Endometrial microvascular endothelial cells (primary cell): Measurements from ENCODE around the gene HAPSTR1. TPM values are rescaled to one million over a fixed set of nuclear protein-coding genes. Genes with fewer than 3 reads are reported as not detected.

ENCODE experiments used
- in situ Hi-C: cut with HindIII; loops from 2 replicates; pipeline ENCODE4 v1.10.0; 2017; ENCODE audit warnings: low sequenced_read_pairs, low pct_unique_long_range_greater_than_20kb; ENCODE audit errors: inconsistent ontology term
- total RNA-seq: library from RNA; depleted of rRNA; stranded (reverse); fragments of >200 nt; gene quantifications from one replicate; pipeline ENCODE4 v1.2.3, GENCODE V29; 2015; ENCODE audit errors: inconsistent ontology term

Gene HAPSTR1
- total RNA-seq, 1 donor from 2014 or later = 56.7 TPM

DNA sequence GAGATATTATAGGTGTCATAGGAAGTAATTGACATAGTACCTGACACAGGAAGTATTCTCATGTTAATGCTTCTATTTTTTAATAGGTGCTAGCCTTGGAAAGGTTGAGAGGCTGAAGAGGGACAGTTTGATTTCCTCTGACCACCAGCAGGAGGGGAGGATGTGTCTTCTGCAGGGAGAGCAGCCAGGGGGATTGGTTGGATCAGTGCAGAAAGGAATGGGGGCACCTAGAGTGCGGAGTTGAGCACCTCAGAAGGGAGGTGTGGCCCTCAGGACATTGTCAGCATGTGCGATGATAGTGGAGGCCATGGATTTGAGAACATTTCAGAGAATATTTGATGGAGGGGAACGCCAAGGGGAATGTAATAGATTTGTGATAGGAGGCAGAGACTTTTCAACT is 23.4 kb downstream of the HAPSTR1 start:
- in situ Hi-C loops = no loop called here

DNA sequence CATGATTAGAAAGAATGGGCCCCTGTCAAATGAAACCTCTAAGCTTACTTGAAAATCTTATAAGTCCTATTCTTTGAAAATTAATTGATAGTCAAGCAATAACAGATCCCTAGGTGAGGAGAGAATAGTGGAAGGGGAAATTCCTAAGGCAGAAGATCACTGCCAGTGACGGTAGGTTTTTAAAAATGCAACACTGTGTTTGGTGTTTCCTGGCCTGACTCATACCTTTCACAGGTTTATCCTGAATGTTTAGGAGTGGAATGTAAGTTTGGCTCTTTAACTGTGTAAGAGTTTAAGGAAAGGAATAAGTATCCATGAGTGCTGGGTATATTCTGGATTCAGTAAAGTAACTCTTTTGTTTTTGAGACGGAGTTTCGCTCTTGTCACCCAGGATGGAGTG is 23.8 kb downstream of the HAPSTR1 start:
- in situ Hi-C loops = no loop called here

DNA sequence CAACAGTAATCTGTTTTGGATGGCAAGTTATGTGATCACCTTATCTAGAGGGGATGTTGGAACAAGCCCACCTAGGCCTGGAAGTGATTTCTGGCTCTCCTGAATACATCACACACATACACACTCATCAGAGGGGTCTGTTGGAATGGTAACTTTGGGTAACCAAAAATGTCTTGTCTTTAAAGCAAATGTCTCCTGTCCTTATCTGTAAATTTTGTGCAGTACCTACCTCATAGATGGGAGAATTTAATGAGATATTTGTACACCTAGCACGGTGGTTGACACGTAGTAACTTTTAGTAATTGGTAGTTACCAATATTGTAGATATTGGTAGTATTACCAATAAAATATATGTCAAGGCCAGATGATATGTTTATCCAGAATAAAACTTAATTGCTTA is 24.7 kb downstream of the HAPSTR1 start:
- in situ Hi-C loops = no loop called here

DNA sequence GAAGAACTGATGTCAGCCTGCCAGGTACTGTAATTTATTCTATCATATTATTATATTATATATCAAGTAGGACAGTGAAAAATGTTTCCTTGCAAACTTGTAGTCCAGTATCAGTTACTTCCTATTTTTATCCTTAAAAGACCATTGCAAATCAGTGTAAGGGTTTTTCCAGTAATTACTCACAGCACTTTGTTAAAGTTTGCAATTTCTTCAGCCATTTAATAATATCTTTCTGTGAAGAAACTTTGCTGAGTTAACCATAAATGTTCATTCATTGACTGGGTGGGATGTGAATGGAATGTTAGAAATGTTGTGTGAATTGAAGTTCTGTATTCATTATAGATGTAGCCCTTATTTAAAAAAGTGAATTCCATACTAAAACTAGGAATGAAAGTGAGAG is 26.7 kb downstream of the HAPSTR1 start:
- in situ Hi-C loops = no loop called here

DNA sequence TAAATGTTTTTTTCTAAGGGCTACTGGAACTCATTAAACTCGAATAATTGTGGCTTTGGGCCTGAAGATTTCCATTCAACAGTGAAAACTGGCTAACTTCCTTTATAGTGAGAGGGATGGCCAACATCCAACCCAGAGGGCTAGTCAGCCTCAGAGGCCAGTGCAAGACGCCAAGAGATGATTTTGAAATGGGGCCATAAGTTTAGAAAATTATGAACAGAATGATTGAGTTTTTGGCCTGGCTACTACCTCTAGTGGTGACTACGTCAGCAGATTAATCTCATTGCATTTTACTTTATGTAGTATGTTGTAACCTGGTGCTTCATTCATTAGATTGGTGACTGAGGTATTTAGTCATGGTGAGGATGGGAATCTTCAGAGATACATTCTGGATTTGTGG is 28.4 kb downstream of the HAPSTR1 start:
- in situ Hi-C loops = no loop called here

DNA sequence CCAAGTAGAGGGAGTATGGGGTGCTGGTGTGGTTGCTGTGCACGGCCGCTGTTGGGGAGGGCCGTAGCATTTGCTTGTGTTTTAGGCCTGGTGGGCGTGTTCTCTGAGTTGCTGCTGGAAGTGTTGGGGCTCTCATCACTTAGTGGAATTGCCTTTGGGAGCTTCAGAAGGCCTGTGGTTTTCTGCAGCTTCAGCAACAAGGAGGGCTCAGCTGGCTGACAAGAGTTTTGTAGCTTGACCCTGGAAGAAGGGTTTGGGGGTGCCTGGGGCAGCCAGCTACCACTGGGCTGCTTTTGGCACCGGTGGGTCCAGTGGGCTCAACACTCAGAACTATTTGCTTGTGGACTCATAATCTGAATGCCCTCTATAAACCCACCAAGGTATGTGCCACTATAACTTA is 30.9 kb downstream of the HAPSTR1 start:
- in situ Hi-C loops = no loop called here

DNA sequence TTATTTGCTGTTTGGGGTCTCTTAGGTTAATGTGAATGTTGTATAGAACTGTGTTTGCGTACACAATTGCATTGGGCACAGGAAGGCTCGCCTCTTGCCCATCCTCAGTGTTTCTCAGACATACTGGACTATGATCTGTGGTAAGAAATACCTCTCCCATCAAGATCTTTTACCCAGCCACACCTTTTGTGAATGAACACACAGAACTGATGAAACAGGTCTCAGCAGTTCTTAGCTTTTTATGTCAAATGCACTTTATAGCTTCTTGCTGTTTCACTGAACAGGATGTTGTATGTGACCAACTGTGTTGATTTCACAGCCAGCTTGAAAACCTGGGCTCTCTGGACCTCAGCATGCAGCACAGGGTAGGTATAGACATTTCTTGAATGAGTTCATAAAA is 31.5 kb downstream of the HAPSTR1 start:
- in situ Hi-C loops = no loop called here

DNA sequence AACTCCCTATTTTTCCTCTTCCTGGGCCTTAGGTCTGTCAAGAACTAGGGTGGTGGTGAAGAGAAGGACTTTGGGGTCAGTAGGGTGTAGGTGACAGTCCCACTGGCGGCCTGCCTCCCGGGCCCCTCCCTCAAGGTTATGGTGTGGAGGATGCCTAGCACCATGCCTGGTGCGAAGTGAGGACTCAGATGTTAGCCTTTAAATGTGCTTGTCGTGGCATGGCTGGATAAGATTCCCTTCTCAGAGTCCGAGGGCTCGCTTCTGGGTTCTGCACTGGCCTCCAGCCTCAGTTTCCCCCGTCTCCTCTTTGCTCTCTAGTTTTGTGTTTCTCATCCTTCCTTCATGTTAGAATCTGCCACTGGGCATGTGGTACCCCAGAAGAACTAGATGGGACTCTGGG is 32.0 kb downstream of the HAPSTR1 start:
- in situ Hi-C loops = no loop called here

DNA sequence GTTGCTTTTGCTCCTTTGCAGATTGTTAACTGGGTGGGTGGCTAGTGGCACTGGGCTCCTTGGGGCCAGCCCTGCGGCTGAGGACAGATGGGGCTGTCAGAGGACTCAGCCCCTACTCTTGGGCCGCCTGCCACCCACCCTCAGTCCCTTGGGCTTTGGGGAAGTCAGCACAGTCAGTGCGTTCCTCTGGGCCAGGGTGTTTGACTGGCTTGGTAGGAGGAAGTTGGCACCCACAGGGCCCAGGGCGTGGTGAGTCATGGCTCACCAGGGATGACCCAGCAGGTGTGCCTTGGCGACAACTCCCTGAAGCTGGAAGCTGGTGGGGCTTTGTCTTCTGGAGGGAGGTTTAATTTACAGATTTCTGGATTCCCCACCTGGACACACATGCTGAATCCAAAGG is 32.4 kb downstream of the HAPSTR1 start:
- in situ Hi-C loops = no loop called here

DNA sequence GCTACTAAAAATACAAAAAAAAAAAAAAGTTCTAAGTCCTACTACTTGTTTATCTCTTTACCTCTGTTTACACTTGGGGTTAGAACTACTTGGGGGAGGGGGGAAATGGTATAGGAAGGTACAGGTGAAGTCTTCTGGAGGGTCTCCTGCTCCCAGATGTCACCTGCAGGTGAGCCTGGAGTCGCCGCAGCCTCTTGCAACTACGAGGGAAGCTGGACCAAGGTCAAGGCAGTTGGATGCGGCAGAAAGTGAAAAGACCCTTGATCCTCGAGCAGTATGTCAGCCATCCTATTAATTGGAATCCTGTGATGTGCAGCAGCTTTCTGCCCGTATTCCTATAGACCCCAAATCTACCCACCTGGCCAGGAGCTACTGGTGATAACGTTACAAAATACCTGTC is 33.0 kb downstream of the HAPSTR1 start:
- in situ Hi-C loops = no loop called here

DNA sequence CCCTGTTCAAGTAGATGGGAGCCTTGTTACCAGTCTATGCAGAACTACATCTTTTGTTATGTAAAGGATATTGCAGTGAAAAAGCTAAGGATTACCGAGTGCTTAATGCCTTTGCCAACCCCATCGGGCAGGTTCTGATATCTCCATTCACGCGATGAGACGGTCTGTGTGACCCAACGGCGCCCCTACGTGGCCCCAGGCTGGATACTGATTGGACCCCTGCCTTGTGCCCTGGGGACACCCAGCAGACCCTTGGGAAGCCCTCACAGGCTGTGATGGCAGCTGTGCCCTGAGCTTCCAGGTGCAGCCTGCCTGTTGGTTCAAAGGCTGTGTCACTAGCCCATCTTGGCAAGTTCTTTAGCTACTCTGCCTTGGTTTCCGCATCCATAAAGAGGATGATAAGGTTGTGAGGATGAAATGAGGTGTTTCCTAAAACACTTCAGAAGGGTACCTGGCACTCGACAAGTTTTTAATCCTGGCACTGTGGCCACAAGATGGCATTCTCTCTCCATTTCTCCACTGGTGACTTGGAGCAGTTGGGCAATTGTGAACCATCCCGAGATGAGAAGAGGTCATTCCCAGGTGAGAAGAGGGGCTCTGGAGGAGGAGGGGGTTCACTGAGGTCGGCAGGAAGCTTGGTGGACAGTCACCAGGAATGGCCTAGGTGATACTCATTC is 33.6 kb downstream of the HAPSTR1 start:
- in situ Hi-C loops = no loop called here

DNA sequence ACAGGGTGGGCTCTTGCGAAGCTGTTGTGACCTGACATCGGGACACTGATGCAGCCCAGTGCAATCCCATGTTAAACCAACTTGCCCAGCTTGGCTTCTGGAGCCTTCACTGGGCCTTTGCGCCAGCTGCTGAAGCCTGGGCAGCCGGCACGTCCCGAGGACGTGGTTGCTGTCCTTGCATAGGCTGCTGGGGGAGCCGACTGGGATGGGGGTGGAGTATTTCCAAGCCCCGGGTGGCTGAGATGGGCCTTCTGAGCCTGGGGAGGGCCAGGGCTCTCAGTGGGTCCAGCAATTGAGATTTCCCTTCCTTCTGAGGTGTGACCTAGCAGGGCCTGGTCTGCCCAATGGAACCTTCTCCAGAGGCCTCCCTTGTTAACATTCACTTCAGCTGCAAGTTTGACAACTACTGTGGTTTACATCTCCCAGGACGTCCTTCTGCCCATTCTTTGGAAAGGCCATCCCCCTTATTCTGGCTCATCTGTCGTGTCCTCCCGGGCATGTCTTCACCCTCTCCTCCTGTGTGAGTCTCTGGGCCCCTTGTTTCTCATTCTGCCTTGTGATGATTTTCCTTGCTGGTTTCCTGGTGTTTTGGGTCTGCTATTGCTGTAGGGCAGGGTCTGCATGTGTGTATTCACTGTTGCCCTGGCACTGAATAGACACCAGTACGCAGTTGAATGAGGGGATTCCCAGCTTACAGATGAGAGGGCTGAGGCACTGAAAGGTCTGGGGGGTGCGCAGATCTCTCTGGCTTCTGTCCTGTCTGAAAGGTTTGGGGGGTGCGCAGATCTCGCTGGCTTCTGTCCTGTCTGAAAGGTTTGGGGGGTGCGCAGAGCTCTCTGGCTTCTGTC is 34.4 kb downstream of the HAPSTR1 start:
- in situ Hi-C loops = no loop called here

DNA sequence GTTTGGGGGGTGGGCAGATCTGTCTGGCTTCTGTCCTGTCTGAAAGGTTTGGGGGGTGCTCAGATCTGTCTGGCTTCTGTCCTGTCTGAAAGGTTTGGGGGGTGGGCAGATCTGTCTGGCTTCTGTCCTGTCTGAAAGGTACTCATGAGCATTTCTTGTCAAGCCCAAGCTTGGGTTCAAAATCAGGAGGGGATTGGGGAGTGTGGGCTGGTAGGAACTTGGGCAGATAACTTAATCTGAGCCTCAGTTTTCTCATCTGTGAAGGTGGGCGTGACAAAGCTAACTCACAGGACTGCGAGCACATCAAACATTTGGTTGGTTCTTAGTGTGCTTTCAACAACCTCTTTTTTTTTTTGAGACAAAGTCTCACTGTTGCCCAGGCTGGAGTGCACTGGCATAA is 35.2 kb downstream of the HAPSTR1 start:
- in situ Hi-C loops = no loop called here

DNA sequence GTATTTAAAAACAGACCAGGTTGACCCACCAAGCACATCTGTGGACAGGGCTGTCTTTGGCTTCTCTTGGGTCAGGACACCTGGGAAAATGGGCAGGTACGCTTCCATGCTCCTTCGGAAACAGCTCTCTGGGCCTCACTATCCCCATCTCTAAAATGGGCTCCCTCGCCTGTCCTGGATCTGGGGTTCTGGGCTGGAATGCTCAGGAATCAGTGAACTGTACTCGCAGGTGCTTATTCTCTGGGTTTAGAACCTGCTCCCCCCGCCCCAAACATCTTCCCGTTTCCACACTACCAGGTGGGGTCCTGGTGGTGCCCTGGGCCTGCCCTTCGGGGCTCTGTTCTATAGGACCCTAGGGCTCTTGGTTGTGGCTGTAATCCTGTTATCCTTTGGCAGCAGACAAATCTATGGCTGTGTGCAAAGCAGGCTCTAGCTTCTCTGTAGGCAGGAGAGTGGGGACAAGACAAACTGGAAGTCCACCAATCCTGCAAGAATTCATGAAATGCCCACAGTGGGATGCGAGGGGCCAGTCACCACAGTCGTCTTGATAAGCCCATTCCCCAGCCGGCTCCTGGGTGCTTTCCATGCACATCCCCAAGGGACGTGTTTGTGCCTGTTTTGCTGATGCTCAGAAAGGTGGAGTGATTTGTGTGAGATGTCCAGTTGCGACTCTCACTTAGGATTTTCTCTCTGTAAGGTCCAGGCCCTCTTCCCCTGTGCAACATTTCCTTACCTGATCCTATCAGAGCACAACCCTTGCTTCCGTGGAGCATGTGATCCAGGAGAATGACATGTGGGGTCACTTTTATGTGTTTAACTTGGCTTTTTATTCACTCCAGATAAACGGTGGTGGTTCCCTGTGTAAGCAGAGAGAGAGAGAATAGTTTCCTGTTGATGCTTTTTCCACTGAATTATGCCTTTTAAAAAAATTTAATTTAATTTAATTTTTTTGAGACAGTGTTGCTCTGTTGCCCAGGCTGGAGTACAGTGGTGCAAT is 37.2 kb downstream of the HAPSTR1 start:
- in situ Hi-C loops = no loop called here

DNA sequence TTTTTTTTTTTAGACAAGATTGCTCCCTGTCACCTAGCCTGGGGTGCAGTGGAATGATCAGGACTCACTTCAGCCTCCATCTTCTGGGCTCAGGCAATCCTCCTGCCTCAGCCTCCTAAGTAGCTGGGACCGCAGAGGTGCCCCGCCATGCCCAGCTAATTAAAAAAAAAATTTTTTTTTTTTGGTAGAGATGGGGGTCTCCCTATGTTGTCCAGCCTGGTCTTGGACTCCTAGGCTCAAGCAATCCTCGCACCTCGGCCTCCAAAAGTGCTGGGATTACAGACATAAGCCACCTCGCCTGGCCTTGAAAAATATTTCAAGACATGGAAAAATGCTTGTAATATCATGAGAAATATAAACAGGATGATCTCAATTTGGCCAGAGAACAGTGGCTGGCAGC is 42.9 kb downstream of the HAPSTR1 start:
- in situ Hi-C loops = no loop called here

DNA sequence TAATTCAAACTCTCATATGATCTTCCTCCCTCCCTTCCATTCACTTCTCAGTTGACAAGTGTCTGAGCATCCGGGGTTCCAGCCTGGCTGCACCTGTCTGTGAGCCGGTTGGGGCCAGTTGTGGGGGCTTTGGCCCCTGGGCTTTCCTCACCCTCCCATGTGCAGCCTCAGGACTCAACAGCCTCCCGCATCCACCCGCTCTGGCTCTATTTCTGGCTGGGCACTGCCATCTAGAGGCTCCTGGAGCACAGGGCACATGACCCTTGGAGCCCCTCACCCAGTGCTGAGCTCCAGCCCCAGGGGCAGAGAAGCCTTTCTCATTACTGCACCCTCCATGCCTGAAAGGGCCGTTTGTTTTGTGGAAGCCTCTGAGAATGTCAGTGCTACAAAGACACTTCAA is 43.3 kb downstream of the HAPSTR1 start:
- in situ Hi-C loops = no loop called here

DNA sequence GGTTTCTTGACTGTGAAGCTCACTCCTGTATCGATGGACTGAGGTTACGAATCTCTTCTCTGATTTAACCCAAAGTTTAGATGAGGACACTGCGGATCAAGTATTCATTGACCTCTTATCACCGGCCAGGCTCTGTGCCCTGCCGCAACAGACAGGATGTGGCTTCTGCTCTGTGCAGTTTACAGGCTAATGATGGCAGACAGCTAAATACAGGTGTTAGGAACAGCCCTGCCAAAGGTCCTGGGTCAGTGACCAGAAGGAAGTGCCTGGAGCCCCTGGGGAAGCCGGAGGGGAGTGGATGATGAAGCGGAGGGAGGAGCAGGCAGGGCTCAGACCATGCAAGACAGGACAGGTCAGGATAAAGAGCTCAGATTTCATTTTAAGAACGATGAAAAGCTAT is 44.4 kb downstream of the HAPSTR1 start:
- in situ Hi-C loops = no loop called here

DNA sequence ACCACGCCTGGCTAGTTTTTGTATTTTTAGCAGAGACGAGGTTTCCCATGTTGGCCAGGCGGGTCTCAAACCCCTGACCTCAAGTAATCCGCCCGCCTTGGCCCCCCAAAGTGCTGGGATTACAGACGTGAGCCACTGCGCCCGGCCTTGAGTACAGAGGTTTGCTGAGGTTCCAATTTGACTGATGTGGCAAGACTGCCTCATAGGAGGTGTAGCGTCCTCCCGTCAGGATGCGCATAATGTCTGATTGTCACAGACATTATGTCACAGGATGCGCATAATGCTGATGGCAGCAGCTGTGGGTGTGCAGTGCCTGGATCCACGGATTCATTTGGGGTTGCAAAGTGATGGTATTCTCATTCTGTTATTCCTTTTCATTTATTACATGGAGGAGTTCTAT is 45.2 kb downstream of the HAPSTR1 start:
- in situ Hi-C loops = no loop called here

DNA sequence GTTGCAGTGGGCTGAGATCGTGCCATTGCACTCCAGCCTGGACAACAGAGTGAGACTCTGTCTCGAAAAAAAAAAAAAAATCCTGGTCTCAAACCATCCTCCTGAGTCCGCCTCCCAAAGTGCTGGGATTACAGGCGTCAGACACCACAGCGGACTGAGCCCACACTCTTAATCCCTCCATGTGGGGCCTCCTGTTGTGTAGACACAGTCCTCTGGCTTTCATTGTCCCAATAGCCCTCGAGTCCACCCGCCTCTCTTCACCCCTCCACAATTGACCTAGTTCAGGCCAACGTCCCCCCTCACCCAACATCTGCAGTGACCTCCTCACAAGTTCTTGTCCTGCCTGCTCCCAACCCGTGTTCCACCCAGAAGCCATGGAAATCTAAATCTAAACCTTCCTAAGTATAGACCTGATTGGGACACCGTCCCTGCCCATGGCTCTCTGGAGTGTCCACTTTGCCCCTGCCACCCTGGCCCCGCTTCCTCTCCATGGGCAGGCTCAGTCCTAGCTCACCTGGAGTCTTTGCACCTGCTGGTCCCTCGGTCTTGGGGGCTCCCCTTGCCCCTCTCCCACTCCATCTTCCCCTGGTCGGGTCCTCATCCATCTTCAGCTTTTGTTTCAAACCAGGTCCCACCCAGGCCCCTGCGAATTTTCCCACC is 46.7 kb downstream of the HAPSTR1 start:
- in situ Hi-C loops = no loop called here
